ENCODE measurements around the gene PLSCR5. TPM values are rescaled to one million over a fixed set of nuclear protein-coding genes. Genes with fewer than 3 reads are reported as not detected.

The PLSCR5 gene
- total RNA-seq, 2 donors from 2014 or later = not detected

- Histone ChIP-seq H3K36me3 (no peaks in the 10 kb centered on the region), H3K27ac (no peak overlapping the region), H3K27me3 (no peaks in the 10 kb centered on the region), H3K4me3 (no peak overlapping the region), H3K9me3 (no peaks in the 10 kb centered on the region), H3K4me1 (no peaks in the 10 kb centered on the region)
- TF ChIP-seq, protein P1, sequence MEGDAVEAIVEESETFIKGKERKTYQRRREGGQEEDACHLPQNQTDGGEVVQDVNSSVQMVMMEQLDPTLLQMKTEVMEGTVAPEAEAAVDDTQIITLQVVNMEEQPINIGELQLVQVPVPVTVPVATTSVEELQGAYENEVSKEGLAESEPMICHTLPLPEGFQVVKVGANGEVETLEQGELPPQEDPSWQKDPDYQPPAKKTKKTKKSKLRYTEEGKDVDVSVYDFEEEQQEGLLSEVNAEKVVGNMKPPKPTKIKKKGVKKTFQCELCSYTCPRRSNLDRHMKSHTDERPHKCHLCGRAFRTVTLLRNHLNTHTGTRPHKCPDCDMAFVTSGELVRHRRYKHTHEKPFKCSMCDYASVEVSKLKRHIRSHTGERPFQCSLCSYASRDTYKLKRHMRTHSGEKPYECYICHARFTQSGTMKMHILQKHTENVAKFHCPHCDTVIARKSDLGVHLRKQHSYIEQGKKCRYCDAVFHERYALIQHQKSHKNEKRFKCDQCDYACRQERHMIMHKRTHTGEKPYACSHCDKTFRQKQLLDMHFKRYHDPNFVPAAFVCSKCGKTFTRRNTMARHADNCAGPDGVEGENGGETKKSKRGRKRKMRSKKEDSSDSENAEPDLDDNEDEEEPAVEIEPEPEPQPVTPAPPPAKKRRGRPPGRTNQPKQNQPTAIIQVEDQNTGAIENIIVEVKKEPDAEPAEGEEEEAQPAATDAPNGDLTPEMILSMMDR (IDR thresholded peaks at IDR 0.05) = no peak
- no peak for DNase-seq (ENCODE audit: low spot score)
Measured at GRCh38 chr3:146558781-146559180, 46.4 kb downstream of the PLSCR5 start.

- no peak overlapping the region for H3K4me3 ChIP-seq
- no peaks in the 10 kb centered on the region for H3K27me3 ChIP-seq
- no peak overlapping the region for H3K27ac ChIP-seq
- no peaks in the 10 kb centered on the region for H3K36me3 ChIP-seq
- DNase-seq (ENCODE audit: low spot score) = no peak
- TF ChIP-seq, protein P1 (IDR thresholded peaks at IDR 0.05) = no peak
- H3K4me1 ChIP-seq = no peaks in the 10 kb centered on the region
- H3K9me3 ChIP-seq = no peaks in the 10 kb centered on the region
Measured at GRCh38 chr3:146557745-146558144, 47.4 kb downstream of the PLSCR5 start.

- no peak for DNase-seq (ENCODE audit: low spot score)
- TF ChIP-seq, protein P1 (IDR thresholded peaks at IDR 0.05) = no peak
- no peak overlapping the region for H3K4me3 ChIP-seq
- no peak overlapping the region for H3K27ac ChIP-seq
- H3K9me3 ChIP-seq = no peaks in the 10 kb centered on the region
- H3K4me1 ChIP-seq = no peaks in the 10 kb centered on the region
- no peaks in the 10 kb centered on the region for H3K27me3 ChIP-seq
- H3K36me3 ChIP-seq = no peaks in the 10 kb centered on the region
Measured at GRCh38 chr3:146555311-146555710, 49.8 kb downstream of the PLSCR5 start.

DNA sequence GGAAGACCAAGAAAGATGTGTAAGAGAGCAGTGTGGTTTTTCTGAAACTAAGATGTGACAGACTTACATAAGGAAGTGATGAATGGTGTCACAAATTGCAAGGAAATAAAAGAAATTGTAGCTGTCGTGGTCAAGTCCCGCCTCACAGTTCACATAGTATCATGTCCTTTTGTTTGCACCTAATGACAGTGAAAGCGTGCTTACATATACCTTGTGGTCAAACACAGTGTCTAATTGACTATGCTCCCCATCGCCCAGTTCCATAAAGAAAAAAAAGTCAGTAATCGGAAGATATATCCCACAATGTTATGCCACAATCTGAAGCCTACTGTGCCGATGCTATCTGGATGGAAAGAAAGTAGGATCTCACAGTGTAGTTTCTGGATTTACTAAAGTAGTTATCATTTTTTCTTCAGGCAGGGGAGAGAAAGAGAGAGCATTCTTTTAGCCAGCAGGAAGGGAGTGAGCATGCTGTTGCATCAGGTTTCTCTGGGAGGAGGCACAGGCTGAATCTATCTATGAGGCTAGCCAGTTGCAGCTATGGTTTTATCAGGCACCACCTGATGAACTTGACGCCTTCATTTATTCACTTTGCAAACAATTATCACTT lies 50.9 kb downstream of the PLSCR5 start:
- TF ChIP-seq, protein P1 (IDR thresholded peaks at IDR 0.05) = no peak
- H3K9me3 ChIP-seq = no peaks in the 10 kb centered on the region
- no peak for DNase-seq (ENCODE audit: low spot score)
- no peaks in the 10 kb centered on the region for H3K36me3 ChIP-seq
- no peaks in the 10 kb centered on the region for H3K4me1 ChIP-seq
- H3K4me3 ChIP-seq = no peak overlapping the region
- no peak overlapping the region for H3K27ac ChIP-seq
- no peaks in the 10 kb centered on the region for H3K27me3 ChIP-seq

GRCh38 chr3:146550743-146551510 lies 54.2 kb downstream of the PLSCR5 start:
- no peaks in the 10 kb centered on the region for H3K4me1 ChIP-seq
- H3K9me3 ChIP-seq = no peaks in the 10 kb centered on the region
- no peaks in the 10 kb centered on the region for H3K36me3 ChIP-seq
- H3K27me3 ChIP-seq = no peaks in the 10 kb centered on the region
- no peak overlapping the region for H3K4me3 ChIP-seq
- TF ChIP-seq, protein P1 (IDR thresholded peaks at IDR 0.05) = no peak
- no peak overlapping the region for H3K27ac ChIP-seq
- no peak for DNase-seq (ENCODE audit: low spot score)
